GM18505 (cell line): Measurements from ENCODE around the gene PTGER2.

Experiments used
- ATAC-seq: cut with Tn5 transposase; IDR thresholded peaks from one replicate; pipeline ENCODE4 v1.9.1; 2021; ENCODE audit not compliant: unreplicated experiment
- POLR2A ChIP-seq: IDR thresholded peaks from 4 replicates; pipeline ENCODE4 v1.6.1; 2011; ENCODE audit warnings: borderline replicate concordance; ENCODE audit not compliant: insufficient read depth, insufficient read length; ENCODE audit errors: extremely low read depth

Gene PTGER2

DNA sequence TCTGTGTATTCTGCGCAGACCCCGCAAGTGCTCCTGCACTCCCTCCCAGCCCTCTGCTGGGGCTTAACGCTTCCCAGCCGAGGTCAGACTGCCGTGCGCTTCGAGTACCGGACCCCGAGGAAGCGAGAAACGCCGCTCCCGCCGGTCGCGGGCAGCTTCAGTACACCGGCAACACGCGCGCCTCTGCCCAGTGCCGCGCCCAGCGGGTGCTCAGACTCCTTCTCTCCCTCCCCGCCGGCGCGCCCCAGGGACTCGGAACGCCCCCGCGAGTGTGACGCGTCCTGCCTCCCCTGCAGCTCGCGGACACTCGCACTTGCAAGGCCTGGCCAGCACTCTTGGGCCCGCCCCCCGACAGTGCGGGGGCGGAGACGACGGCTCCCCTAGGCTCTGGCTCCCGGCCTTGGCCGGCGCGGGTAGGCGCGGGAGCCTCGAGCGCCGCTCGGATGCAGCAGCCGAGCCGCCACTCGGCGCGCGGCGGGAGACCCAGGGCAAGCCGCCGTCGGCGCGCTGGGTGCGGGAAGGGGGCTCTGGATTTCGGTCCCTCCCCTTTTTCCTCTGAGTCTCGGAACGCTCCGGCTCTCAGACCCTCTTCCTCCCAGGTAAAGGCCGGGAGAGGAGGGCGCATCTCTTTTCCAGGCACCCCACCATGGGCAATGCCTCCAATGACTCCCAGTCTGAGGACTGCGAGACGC, at the start of gene PTGER2:
PTGER2 (plus strand) TSS at position 410 of the 692 bp plus-strand sequence; CDS start at position 647, 237 bp downstream.
- no peak for TF ChIP-seq POLR2A
- ATAC-seq = no peak

DNA sequence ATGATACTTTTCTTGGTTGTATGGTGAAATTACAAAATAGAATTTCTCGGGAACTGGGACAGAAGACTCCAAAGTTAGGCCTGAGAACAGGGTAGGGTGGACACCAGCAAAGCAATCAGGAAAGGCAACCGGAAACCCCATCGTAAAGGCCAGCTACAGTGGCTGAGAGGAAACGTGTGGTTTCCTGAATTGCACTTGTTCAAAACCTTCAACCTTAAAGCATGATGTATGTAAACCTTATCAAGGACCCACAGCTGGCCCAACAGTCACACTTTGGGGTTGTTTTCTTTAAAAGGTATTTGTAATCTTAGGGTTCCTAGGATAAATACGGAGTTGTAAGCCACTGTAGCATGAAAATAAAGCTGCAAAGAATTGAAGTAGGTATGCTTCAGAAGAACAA, 48.9 kb upstream of the PTGER2 start:
- no peak for TF ChIP-seq POLR2A

GRCh38 chr14:52266179-52266578, 47.9 kb upstream of the PTGER2 start:
- no peak for ATAC-seq
- TF ChIP-seq POLR2A = no peak

More for the DNA sequence above, 48.9 kb upstream of the PTGER2 start:
- no peak for ATAC-seq

DNA sequence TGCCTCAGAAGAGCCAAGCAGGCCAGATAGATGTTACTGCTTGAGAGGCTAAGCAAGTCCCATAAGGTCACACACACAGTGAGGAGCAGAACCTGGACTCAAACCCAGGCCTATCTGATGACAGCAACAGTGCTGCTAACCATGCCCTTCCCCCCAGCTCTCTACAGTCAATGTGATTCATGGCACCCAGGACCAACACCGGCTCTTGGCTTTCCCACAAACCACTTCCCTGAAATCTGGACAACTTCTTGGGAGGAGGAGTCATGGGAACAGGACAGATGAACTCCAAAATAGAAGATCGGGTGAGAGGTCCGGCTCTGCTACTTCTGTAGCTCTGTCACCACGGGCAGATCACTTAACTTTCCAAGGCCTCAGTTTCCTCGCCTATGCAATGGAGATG, 47.3 kb upstream of the PTGER2 start:
- TF ChIP-seq POLR2A = no peak
- no peak for ATAC-seq

DNA sequence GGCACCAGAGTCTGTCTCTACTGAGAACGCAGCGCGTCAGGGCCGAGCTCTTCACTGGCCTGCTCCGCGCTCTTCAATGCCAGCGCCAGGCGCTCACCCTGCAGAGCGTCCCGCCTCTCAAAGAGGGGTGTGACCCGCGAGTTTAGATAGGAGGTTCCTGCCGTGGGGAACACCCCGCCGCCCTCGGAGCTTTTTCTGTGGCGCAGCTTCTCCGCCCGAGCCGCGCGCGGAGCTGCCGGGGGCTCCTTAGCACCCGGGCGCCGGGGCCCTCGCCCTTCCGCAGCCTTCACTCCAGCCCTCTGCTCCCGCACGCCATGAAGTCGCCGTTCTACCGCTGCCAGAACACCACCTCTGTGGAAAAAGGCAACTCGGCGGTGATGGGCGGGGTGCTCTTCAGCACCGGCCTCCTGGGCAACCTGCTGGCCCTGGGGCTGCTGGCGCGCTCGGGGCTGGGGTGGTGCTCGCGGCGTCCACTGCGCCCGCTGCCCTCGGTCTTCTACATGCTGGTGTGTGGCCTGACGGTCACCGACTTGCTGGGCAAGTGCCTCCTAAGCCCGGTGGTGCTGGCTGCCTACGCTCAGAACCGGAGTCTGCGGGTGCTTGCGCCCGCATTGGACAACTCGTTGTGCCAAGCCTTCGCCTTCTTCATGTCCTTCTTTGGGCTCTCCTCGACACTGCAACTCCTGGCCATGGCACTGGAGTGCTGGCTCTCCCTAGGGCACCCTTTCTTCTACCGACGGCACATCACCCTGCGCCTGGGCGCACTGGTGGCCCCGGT, 46.4 kb upstream of the PTGER2 start, which contains the start of gene PTGDR:
PTGDR (plus strand) TSS at position 198 of the 778 bp plus-strand sequence; CDS start at position 315, 117 bp downstream.
- no peak for ATAC-seq
- TF ChIP-seq POLR2A = no peak

- TF ChIP-seq POLR2A = no peak
Measured at GRCh38 chr14:52268279-52269061, 45.6 kb upstream of the PTGER2 start.

DNA sequence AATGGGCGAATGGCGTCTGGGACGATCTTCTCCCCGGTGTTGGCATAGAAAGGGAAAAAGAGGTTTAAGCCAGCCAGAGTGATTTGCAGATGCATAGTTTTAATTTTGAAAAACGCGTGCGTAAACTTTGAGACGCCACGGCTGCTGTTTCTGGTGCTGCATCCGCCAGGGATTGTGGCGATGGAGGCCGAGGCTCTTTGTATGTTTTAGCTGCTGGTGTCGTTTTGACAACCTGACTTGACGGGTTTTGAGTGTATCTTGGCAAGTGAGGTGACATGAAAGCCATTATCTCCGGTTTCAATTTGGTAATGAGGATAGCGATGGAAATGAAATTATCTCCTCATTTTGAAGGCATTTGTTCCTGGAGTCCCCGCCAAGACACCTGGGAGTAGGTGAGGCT, 45.0 kb upstream of the PTGER2 start:
- no peak for ATAC-seq
- no peak for TF ChIP-seq POLR2A

More at GRCh38 chr14:52268279-52269061, 45.6 kb upstream of the PTGER2 start:
- no peak for ATAC-seq

GRCh38 chr14:52269982-52270381, 44.1 kb upstream of the PTGER2 start:
- no peak for ATAC-seq
- TF ChIP-seq POLR2A = no peak

DNA sequence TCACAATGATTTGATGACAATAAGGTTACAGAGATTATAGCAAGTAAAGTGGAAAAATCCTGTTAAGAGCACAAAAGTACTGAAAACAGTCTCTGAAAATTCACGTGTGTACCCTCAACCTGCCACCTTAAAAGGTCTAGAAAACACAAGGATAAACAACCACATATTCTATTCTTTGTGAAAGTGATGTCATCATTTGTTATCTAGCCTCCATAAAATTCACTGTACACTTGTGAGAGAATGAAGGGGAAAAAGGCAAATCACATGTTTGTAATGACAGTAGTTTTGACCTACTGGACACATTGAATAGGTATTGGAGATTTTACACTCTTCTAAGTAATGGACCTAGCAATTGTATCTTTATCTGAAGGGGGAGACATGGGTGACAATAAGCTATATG, 42.6 kb upstream of the PTGER2 start:
- no peak for TF ChIP-seq POLR2A
- no peak for ATAC-seq

DNA sequence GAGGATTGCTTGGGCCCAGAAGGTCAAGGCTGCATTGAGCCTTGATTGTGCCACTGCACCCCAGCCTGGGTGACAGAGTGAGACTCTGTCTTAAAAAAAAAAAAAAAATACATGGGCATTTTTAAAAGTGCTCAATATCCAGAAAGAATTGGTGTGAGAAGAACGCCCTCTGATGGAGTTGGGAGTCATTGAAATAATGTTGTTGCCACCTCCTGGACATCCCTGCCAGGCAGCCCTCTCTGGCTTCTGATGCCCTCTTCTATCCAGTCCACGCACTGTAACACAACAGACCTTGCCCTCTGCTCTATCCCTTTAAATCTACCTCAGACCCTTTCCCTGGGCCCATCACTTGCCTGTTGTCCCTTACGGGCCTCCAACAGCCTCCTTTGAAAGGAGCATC, 41.7 kb upstream of the PTGER2 start:
- ATAC-seq = no peak
- TF ChIP-seq POLR2A = no peak

DNA sequence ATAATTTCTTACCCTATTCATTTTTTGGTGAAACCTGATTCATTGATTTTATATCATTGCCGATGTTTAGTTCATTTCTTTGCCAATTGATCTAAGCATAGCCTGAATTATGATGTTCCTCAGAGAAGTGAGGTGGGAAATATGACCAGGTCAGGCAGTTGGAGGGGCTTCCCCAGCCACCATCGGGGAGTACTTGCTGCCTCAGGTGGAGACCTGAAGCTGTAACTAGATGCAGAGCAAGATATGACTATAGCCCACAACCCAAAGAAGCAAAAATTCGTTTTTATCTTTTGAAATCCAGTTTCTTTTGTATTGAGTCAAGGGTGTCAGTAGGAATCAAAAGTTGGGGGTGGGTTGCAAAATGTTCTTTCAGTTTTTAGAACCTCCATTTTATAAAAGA, 38.7 kb upstream of the PTGER2 start:
- TF ChIP-seq POLR2A = no peak
- ATAC-seq = no peak

GRCh38 chr14:52277552-52277951, 36.6 kb upstream of the PTGER2 start:
- ATAC-seq = no peak

GRCh38 chr14:52279408-52279807, 34.7 kb upstream of the PTGER2 start:
- TF ChIP-seq POLR2A = no peak

More at GRCh38 chr14:52277552-52277951, 36.6 kb upstream of the PTGER2 start:
- TF ChIP-seq POLR2A = no peak

DNA sequence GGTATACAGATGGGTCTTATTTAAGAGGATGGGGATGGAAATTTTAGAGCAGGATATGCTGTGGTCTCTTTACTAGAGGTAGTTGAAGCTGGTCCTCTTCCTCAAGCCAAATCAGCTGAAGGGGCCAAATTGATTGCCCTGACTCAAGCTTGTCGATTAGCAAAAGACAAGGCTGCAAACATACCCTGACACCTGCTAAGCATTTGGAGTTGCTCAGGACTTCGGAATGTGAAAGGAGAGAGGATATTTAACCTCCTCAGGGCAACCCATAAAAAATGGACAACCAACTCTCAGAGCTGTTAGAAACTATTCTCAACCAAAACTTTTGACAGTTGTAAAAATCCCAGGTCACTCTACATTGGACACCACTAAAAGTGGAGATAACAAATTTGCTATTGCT, 31.0 kb upstream of the PTGER2 start:
- ATAC-seq = no peak
- no peak for TF ChIP-seq POLR2A

More at GRCh38 chr14:52279408-52279807, 34.7 kb upstream of the PTGER2 start:
- no peak for ATAC-seq
